Measurements from ENCODE around the gene HCRTR2. TPM values are rescaled to one million over a fixed set of nuclear protein-coding genes. Genes with fewer than 3 reads are reported as not detected.
A peak's percentile ranks its signal among the peaks of the same experiment; 100 is the strongest.

HCRTR2 gene
- total RNA-seq, result not detected
- polyA plus RNA-seq (ENCODE audit: insufficient read depth, low read depth, low replicate concordance), result 0.34 TPM
- long read RNA-seq, donor 1, result 0 reads
- long read RNA-seq, donor 2, result 0 reads
- long read RNA-seq, donor 3, result 0 reads
- long read RNA-seq, donor 4, result 0 reads
- long read RNA-seq, donor 5, result 0 reads
- long read RNA-seq, donor 6, result 0 reads
- long read RNA-seq, donor 7, result 0 reads
- long read RNA-seq, donor 8, result 0 reads
- long read RNA-seq, donor 9, result 0 reads
- long read RNA-seq, donor 10, result 0 reads

GRCh38 chr6:55174211-55175026 is at the start of gene HCRTR2:
TSS of gene HCRTR2 (plus strand) at chr6:55174515. CDS start at chr6:55174588, 73 bp downstream.
- no peak for TF ChIP-seq CTCF (IDR thresholded peaks at IDR 0.05; ENCODE audit: borderline replicate concordance, extremely low read depth, insufficient read depth)
- Histone ChIP-seq H3K4me3 (ENCODE audit: low read length in 3 of 3) (peak within 1 kb of the TSS; percentile 1 to 30 (median 18)), H3K9ac (ENCODE audit: low read length in 3 of 3) (no peak within 1 kb of the TSS), H3K36me3 (ENCODE audit: control insufficient read depth in 2 of 3, insufficient read depth in 3 of 3, low read length in 3 of 3) (no peaks in the 10 kb centered on the region), H3K9me3 (ENCODE audit: control insufficient read depth in 2 of 3, insufficient read depth in 1 of 3, low read length in 3 of 3) (no peaks in the 10 kb centered on the region), H3K4me1 (ENCODE audit: control insufficient read depth in 2 of 3, insufficient read depth in 2 of 3, low read depth in 1 of 3, low read length in 3 of 3) (peaks cover 0 to 2% (median 0%) of the 10 kb centered on the region in 3 donors), H3K27ac (ENCODE audit: low read depth in 2 of 2, low read length in 2 of 2) (no peak within 1 kb of the TSS), H3K27me3 (ENCODE audit: control insufficient read depth, insufficient read depth, low read length) (peaks cover 10% of the 10 kb centered on the region)
- intact Hi-C loops (cut with DNase I), result no loop called here
- peak in 4 of 5 donors; percentile 31 to 49 (median 33) for DNase-seq
- FAIRE-seq, result no peak

GRCh38 chr6:55130806-55131324 is 43.5 kb upstream of the HCRTR2 start:
- Histone ChIP-seq H3K9ac (ENCODE audit: low read length in 3 of 3) (no peak overlapping the region), H3K27me3 (ENCODE audit: control insufficient read depth, insufficient read depth, low read length) (no peaks in the 10 kb centered on the region), H3K9me3 (ENCODE audit: control insufficient read depth in 2 of 3, insufficient read depth in 1 of 3, low read length in 3 of 3) (no peaks in the 10 kb centered on the region), H3K27ac (ENCODE audit: low read depth in 2 of 2, low read length in 2 of 2) (no peak overlapping the region), H3K4me3 (ENCODE audit: low read length in 3 of 3) (no peak overlapping the region), H3K36me3 (ENCODE audit: control insufficient read depth in 2 of 3, insufficient read depth in 3 of 3, low read length in 3 of 3) (no peaks in the 10 kb centered on the region), H3K4me1 (ENCODE audit: control insufficient read depth in 2 of 3, insufficient read depth in 2 of 3, low read depth in 1 of 3, low read length in 3 of 3) (no peaks in the 10 kb centered on the region)
- intact Hi-C loops (cut with DNase I), result no loop called here
- FAIRE-seq (no peak), DNase-seq (no peak)
- no peak for TF ChIP-seq CTCF (IDR thresholded peaks at IDR 0.05; ENCODE audit: borderline replicate concordance, extremely low read depth, insufficient read depth)

GRCh38 chr6:55131616-55132015 is 42.7 kb upstream of the HCRTR2 start:
- H3K9ac ChIP-seq (ENCODE audit: low read length in 3 of 3), result no peak overlapping the region
- no peaks in the 10 kb centered on the region for H3K4me1 ChIP-seq (ENCODE audit: control insufficient read depth in 2 of 3, insufficient read depth in 2 of 3, low read depth in 1 of 3, low read length in 3 of 3)
- TF ChIP-seq CTCF (IDR thresholded peaks at IDR 0.05; ENCODE audit: borderline replicate concordance, extremely low read depth, insufficient read depth), result no peak
- no peak for FAIRE-seq
- DNase-seq, result no peak
- intact Hi-C loops (cut with DNase I), result no loop called here
- H3K36me3 ChIP-seq (ENCODE audit: control insufficient read depth in 2 of 3, insufficient read depth in 3 of 3, low read length in 3 of 3), result no peaks in the 10 kb centered on the region
- H3K27me3 ChIP-seq (ENCODE audit: control insufficient read depth, insufficient read depth, low read length), result no peaks in the 10 kb centered on the region
- H3K27ac ChIP-seq (ENCODE audit: low read depth in 2 of 2, low read length in 2 of 2), result no peak overlapping the region
- H3K9me3 ChIP-seq (ENCODE audit: control insufficient read depth in 2 of 3, insufficient read depth in 1 of 3, low read length in 3 of 3), result no peaks in the 10 kb centered on the region
- H3K4me3 ChIP-seq (ENCODE audit: low read length in 3 of 3), result no peak overlapping the region
